HG03432 (cell line): ENCODE data around the gene TPX2.

ENCODE experiments used
- ATAC-seq: cut with Tn5 transposase; IDR thresholded peaks from one replicate; pipeline ENCODE4 v1.9.1; 2021; ENCODE audit warnings: mild to moderate bottlenecking, moderate library complexity; ENCODE audit not compliant: unreplicated experiment

The TPX2 gene

GRCh38 chr20:31705598-31706597, 33.2 kb upstream of the TPX2 start:
- peak; percentile 88 for ATAC-seq

- ATAC-seq: no peak
Measured at GRCh38 chr20:31706607-31707257, 32.4 kb upstream of the TPX2 start.

- ATAC-seq: no peak
Measured at GRCh38 chr20:31707258-31707615, 31.9 kb upstream of the TPX2 start.

GRCh38 chr20:31707994-31708735, 30.9 kb upstream of the TPX2 start:
- ATAC-seq: no peak

GRCh38 chr20:31708736-31709534, 30.2 kb upstream of the TPX2 start:
- ATAC-seq: no peak

GRCh38 chr20:31709939-31710338, 29.2 kb upstream of the TPX2 start:
- ATAC-seq: no peak

- ATAC-seq: no peak
Measured at GRCh38 chr20:31710423-31711108, 28.5 kb upstream of the TPX2 start.

GRCh38 chr20:31711179-31712111, 27.6 kb upstream of the TPX2 start:
- ATAC-seq: no peak

GRCh38 chr20:31712112-31712553, 27.0 kb upstream of the TPX2 start:
- ATAC-seq: no peak

GRCh38 chr20:31712564-31713311, 26.4 kb upstream of the TPX2 start:
- ATAC-seq: no peak

GRCh38 chr20:31713312-31714273, 25.5 kb upstream of the TPX2 start:
- no peak for ATAC-seq

GRCh38 chr20:31715766-31716165, 23.3 kb upstream of the TPX2 start:
- no peak for ATAC-seq

GRCh38 chr20:31716351-31716750, 22.7 kb upstream of the TPX2 start:
- ATAC-seq: no peak

- peak; percentile 9 for ATAC-seq
Measured at GRCh38 chr20:31716818-31717477, 22.1 kb upstream of the TPX2 start.

GRCh38 chr20:31717478-31718201, 21.4 kb upstream of the TPX2 start:
- peak; percentile 56 for ATAC-seq
